GM18909 (cell line): Measurements from ENCODE around the gene OR1K1.

Experiments
- ATAC-seq: cut with Tn5 transposase; IDR thresholded peaks from one replicate; pipeline ENCODE4 v1.9.1; 2021; ENCODE audit warnings: mild to moderate bottlenecking; ENCODE audit not compliant: unreplicated experiment, poor library complexity

Gene OR1K1

DNA sequence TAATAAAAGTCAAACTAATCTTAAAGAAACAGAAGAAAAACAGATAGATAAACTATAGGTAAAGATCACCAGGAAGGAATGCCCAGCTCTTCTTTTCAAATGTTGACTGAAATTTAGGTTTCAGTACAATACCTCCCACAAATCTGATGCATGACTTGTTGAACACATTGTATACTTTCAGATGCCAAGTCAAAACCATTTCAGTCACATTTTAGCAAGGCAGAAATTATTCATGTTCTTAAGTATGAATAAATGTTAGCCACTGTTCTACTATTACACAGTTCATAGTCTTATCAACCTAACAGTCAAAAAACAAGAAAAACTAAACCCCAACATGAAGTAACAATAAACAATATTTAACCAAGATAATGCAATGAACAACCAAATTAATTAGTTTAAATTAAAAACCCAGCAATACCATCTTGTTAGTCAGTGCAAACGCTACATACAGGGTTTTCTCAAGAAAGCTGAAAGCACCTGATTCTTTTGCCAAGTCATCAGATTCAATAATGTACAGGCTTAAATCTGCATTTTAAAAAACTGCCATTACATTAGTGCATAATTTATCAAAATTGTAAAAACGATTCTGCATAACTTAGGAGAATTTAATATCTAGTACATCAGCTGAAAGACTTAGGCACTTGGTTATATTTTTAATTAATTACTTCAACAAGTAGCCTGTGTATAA is 48.5 kb downstream of the OR1K1 start:
- ATAC-seq: no peak
